Activated CD8-positive, alpha-beta memory T cell treated with anti-CD3 and anti-CD28 coated beads for 24 hours (primary cell): ENCODE measurements around the gene POU2AF1.
"Not testable (repeated sequence)": the region's sequence is repeated elsewhere in the genome, so short reads cannot be mapped to it uniquely, and the experiment has no call there.

Source experiments
- DNase-seq: peaks from one replicate; pipeline ENCODE4 v3.0.0-alpha.2; 2020

Gene POU2AF1

DNA sequence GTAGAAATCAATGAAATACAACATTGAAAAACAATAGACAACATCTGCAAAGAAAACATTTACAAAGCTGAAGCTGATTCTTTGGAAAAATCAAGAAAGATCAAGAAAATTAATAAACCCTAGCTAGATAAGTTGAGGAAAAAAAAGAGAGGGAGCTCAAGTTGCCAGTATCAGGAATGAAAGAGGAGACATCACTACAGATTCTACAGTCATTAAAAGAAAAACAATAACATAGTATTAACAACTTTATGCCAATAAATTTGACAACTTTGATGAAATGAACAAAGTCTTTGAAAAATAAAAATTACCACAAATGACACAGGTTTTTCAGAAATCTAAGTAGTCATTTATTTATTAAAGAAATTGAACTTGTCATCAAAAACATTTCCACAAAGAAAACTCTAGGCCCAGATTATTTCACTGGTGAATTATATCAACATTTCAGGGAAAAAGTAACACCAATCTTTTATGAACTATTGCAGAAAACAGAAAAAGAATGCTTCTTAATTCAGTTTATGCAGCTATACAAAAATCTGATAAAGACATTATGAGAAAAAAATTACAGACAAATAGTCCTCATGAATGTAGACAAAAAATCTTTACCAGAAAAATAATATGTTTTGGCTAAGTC, 39.2 kb downstream of the POU2AF1 start:
- DNase-seq: no peak

DNA sequence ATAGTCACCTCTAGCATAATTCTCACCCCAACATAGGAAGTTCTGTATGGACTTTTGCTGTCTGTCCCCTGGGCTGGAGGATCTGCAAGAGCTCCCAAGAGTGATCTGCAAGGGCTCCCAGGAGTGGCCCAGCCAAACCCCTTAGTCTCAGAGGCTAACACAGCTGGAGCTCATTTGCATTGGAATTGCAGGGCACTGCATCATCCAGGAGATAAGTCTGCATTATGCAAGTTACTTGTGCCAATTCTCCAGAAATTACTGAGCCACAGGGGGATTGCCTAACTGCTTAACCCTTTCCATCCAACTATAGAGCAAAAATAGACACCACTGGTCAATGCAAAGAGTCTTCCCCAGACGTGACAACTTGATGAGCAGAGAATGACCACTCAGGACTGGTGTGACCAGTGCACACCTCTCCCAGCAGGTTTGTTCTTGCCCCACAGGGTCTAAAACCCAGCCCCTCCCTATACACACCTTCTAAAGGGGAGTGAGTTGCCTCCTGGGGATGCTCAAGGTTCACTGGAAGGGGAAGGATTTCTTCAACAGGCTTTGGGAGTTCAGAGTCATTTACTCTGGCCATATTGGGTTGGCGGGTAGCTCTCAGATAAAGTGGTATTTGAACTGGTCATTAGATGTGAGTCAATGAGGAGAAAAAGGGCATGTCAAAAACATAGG, 42.4 kb downstream of the POU2AF1 start:
- no peak for DNase-seq

DNA sequence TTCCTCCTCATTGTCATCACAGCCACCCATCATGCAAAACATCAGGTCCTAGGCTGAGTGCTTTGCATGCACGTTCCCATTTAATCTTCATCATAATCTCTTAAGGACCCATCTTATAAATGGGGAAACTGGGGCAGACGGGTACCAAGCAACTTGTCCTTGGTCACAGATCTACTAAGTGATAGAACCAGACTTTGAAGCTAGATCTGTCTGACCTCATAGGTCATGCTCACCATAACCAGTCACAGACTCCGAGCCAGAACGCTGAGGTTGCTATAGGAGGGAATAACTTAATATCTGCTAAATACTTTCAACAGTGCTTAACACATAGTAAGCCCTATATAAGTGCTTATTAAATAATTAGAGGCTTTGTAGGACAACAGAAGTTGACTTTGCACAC, 43.0 kb downstream of the POU2AF1 start:
- no peak for DNase-seq

DNA sequence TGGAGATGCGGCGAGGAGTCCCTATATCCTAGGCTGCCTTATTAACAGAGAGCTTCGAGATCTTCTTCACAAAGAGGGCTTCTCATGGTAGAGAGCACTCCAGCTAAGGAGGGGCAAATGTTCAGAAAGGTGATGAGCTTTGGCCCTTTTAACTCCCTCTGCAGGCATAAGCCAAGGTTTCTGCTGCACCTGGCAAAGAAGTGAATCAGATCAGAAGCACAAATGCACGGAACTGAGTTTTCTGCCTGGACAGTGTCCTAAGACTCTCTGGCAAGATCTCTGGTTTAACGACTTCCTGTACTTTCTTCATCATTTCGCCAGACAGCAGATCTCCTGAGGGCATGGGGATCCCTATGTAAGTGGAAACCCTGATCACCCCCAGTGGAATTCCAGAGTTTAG, 43.5 kb downstream of the POU2AF1 start:
- DNase-seq: no peak

DNA sequence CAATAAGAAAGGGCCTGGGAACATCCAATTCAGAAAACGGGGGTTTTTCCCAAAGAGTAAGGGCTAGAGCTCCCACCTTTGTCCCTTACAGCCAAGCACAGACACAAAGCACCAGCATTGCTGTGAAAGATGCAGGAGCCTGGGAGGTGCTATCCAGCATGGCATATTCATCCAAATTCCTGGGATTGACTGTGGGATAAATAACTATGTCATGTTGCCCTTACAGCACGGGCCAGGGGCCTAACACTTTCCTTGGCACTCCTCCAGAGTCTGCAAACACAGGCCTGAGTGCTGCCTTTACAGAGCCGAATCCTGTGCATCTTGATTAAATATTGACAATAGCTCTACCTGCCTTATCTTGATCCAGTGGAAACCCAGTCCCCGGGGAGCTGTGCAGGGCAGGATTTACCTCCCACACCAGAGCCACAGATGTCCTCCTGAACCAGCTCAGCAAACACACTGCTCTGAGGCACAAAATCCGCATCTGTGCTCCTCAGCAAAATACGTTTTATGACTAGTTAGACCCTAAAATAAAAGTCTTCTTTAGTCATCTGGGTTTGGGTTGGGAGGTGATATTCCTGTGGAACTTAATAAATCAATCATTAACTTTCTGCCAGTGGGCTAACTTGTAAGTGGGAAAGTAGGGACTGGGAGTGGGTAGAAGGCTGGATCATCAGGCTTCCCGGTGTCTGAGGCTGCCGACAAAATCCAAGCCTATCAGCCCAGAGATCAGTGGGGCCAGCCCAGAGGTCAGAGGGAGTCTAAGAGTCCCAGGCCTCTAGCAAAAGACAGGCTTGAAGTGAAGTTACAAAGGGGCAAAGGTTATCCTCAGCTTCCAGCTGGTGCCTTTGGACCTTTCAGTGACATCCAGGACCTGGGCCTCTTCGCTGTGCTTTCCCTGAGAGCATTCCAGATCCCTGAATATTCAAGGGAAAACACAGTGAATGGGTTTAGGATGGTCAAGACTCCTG, 44.3 kb downstream of the POU2AF1 start:
- DNase-seq: no peak

DNA sequence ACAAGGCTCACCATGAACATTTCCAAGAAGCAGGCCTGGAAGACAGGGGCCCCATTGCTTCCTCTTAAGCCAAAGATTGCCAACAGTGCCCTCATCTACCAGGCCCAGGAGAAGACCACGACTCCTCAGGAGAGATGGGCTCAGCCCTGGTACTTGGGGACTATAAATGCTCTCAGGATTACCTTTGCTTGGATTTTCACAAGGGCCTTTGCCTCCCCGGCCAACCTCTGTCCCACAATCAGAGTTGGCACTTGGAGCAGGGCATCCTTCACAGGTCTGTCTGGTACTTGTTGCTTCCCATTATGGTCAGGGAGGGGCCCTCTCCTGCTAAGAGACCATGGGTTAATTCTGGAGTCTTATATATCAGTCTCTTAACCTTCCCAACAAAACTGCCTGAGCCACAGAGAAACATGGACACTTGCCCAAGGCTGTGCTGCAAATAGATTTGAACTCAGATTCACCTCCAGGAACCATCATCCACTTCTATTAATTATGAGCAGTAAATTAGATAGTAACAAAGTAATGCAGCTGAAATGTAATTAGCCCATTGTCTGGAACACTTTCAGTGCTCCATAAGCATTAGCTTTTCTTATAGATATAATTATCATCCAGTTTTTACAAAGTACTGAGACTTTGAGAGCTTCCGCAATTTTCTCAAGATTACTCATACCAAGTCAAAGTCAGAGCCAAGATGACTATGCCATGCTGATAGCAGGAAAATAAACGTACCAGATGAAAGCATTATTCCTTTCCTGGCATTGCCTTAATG, 47.2 kb downstream of the POU2AF1 start:
- DNase-seq: no peak

DNA sequence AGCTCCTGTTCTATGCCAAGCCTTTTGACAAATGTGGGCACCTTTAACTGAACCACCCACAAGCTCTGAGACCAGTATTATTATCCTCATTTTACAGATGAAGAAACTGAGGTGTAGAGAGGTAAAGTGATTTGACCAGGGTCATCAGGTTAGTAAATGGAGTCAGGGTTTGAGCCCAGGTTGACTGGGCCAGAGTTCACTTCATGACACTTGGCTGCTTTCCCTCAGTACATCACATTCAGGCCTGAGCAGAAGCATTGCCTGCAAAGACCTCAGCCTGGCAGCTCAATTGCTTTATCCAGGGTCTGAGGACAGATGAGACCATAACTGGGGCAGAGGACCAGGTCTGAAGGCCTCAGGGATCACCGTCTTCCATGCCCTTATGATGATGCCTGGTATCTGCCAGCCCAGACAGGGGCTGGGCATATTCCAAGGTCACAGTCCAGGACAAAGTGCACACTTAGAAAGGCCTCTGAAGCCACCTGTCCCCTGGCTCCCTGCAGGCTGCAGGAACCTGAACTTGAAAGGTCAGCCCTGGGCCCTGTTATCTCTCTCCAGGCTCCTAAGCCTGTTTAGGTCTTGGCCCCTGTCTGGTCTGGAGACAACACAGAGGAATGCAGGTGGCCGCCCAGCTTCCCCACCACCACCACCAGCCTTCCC, 48.7 kb downstream of the POU2AF1 start:
- DNase-seq: no peak

DNA sequence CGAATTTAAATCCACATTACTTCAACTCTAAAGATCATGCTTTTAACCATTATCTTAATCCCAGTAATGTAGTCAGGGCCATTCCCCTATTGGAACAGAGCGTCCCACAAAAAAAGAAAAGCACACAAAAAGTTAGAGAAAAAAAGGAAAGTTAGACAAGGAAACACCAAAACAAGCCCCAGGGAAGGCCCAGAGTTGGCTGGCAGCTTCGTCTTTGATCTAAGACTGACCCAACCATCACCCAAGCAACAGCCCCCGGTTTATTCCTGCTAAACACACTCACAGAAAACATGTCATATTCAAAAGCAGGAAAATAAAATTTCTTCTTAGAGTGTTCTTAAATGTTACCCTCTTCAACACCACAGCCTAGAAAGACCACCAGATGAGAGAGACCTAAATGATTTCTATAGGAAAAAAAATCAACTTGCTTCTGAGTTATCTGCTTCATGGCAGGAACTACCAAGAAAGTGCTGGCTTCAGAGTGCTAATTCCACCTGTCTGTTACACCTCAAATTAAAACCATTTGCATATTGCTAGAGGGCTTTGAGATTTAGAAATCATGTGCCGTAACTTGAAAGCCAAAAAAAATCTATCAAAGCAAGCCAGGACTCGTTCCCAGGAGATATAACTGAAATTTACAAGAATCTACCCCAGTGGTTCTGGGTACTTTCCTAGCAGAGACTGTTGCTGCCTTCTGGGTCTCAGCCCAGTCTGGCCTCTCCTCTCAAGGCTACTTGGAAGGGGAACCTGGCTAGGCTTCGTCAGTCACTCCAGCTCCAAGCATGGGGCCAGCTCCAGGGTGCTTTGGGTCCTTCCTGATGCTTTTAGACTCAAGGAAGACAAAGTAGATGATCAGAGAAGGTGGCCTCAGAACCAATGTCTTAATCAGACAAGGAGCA, 49.5 kb downstream of the POU2AF1 start:
- DNase-seq: no peak

DNA sequence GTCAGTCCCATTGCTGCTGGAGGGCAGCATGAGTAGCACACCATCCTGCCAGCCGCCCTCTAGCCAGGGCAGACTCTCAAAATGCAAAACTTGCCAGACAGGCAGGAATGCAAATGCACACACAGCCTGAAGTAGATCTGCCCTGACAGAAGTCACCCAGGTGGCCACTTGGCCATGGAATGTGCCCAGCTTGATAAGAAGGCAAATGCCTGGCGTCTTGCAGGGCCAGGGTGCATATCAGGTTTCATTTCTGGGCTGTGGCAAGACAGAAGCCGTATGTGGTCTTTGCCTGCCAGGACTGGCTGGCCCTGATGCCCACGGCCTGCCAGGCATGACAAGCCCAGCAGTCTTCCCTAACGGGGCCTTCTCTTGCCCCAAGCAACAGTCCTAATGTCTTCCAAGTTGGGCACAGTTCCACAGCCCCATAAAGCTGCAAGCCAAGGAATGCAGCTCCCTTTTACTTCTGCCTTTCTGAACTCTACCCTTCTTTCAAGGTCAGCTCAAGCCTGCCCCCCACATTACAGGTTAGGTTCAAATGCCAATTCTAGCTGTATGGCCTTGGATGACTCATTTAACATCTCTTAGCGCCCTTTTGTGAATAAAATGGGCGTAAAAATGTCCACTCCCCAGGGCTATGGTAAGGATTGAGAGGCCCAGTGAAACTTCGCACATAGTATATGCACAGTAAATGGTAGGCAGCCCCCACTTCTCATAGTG, 51.0 kb downstream of the POU2AF1 start:
- DNase-seq: no peak

DNA sequence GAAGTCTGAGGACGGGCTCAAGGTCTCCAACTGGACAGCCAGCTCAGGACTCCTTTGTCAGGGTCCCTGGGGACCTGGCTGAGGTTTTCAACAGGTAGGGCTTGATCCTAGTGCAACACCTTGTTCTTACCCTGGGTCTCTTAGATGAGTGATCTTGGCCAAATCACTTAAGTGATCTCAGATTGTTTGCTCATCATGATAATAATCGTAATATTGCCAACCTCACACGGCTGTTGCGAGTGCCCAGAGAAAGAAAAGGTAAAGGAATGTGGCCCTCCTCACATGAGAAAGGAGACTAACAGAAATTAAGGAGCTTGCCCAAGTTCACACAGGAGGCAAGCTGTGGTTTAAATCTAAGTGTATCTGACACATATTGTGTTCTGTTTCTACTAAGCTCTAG, 52.3 kb downstream of the POU2AF1 start:
- DNase-seq: no peak

DNA sequence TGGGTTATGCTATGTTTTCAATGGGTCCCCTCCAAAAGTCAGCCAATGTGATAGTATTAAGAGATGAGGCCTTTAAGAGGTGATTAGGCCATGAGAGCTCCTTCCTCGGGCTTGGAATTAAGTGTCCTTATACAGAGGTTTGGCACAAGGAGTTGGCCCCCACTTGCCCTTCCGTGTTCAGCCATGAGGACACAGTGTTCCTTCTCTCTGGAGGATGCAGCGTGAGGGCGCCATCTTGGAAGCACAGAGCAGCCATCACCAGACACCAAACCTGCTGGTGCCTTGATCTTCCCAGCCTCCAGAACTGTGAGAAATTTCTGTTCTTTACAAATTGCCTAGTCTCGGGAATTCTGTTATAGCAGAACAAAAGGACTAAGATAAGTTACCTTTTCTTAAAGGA, 53.8 kb downstream of the POU2AF1 start:
- no peak for DNase-seq

DNA sequence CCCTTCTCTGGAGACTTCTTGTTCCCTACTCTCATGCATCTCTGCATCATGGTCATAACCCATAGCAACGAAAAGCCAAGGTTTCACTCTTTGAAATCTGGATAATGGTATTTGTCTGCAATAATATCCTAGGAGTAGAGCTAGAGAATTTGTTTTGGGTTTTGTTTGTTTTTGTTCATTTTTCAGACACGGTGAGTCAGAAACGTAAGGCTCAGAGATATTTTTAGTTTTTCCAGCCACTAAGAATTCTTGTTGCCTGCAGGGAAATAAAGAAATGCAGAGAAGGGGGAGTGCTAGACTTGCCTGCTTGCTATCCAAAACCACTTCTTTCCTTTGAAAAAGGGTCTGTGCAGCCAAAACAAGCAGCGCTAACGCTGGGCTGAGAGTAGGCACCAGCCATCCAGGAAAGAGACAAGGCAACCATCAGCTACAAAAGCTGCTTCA, 54.8 kb downstream of the POU2AF1 start:
- no peak for DNase-seq

DNA sequence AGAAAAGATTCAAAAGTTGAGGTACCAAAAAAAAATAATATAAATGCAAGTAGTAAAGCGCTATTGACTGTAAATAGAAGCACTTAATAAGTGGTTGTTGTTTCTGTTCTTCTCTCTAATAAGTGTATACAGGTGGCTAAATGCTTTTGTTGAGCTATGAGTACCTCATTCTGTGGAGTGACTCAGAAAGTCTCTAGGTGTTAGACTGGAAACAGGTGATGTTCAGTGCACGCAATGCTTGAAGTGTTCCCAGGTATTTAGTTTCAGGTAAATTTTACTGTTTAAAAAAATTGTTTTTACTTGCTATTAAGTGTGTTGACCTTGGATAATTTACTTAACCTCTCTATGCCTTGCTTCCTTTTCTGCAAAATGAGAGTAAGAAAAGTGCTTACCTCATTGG, 56.5 kb downstream of the POU2AF1 start:
- DNase-seq: no peak

DNA sequence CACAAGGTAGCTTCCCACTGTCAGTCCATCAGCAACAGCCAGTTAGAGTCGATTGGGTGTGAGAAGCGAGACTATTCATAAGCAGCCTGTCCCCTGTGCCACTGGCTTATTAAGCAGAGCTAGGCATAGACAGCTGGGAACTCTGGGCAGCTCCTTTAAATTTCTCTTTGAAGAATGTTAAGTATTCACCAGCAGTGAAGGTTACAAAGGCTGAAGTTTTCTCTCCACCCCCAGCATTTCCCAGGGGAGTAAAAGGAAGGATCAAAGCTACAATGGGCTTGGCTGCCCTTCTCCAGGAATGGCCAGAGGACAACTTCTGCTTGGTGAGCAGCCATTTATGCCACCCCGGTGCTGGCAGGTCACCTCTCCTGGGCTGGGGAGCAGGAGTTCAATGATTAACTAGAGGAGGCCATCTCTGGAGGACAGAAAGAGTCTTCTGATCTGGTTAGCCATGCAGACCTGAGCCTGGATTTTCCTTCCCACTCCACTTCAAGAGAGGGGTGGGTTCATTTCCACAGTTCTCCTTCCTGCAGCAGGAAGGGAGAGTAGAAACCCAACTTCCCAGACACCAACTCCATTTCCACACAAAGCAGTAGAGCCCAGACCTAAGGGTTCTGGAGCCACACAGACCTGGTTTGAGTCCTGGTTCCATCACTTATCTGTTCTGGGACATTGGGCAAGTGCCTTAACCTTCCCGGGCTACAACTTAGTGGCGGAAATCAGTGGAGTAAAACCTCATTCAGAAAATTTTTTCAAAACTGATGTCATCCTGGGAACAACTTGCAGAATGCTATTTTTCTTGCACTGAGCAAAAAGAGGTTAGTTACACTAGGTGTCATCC, 58.1 kb downstream of the POU2AF1 start:
- DNase-seq: no peak

DNA sequence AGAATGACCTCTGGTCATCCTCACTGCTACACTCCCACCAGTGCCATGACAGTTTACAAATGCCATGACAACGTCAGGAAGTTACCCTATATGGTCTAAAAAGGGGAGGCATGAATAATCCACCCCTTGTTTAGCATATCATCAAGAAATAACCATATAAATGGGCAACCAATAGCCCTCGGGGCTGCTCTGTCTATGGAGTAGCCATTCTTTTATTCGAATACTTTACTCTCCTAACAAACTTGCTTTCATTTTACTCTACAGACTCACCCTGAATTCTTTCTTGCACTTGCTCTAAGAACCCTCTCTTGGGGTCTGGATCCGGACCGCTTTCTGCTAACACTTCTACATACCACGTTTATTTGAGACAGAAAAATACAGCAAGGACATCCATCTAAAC, 58.9 kb downstream of the POU2AF1 start:
- not testable (repeated sequence) for DNase-seq

DNA sequence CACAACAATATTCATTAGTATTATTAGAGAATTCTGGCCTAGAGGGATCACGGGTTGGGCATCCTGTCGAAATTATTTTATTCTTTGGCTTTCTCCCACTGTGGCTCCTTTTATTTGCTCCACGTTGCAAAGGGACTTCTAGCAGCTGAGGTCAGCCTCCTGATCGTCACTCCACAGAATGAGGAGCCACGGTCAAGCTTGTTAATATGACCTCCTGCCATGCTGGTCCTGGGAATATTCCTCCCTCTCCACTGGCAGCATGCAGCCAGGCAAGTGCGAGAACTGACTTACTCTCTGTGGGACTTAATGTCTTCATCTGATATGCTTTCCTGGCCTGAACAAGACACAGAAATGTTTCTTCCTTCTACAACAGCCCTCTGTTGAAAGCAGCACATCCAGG, 59.8 kb downstream of the POU2AF1 start:
- no peak for DNase-seq

DNA sequence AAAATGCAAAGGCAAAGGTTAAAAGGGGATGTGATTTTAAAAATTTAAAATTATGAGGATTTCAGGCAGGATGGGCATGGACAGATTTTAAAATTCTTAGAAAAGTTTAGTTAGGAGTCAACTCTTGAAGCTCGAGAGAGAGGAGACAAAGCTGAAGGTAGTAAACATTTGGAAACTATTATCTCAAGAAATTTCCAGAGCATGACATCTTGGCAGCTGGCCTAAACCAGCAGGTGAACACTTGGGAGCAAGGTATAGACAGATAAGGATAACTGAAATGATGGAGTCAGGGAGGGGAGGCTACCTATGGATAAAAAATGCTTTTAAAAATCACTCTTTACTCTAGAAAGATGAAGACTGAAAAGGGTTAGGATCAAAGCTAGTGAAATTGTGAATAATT, 67.0 kb downstream of the POU2AF1 start:
- DNase-seq: no peak

DNA sequence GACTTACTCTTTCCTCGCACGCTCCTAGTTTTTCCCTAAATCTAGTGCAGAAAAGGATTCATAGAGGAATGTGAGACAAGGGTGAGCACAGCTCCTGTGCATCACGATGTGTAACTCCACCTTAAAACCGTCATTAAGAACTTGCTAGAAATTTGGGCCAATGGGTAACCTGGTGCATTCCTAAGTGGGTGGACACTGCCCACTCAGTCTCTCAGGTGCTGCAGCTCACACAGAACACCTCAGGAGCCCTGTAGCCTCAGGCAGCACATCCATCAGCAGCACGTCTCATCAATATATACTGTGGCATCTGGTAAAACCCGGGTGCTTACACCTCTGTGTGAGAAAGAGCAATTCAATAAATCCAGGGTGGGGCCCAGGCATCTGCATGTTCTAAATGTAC, 68.4 kb downstream of the POU2AF1 start:
- DNase-seq: no peak

DNA sequence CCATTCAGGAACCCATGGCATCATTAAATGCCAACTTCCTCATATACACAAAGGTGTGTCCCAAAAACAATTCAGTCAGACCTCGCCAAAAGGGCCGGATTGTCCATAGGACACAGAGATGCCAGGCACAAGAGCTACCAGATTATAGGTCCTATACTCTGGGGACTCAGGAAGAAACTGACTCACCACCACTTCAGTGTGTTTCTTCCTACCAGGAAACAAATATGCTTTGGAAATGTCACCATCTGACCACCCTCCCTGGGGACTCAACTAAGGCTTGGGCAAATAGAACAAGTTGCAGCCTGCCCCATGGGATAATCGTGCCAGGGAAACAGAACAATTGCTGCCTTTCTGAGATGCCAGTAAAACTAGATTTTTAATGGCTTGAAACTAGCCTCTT, 69.0 kb downstream of the POU2AF1 start:
- no peak for DNase-seq
